ENCODE measurements around the gene GPR107. TPM values are rescaled to one million over a fixed set of nuclear protein-coding genes. Genes with fewer than 3 reads are reported as not detected.

GPR107 gene
- total RNA-seq, 1 experiment from 2014 or later: 33.2 TPM

GRCh38 chr9:130023144-130023787 is 30.4 kb upstream of the GPR107 start (continued):
- TF ChIP-seq ATF2 (CRISPR knock-in tag; IDR thresholded peaks at IDR 0.05; ENCODE audit: borderline replicate concordance, low read depth): no peak
- TF ChIP-seq CREB1 (CRISPR knock-in tag; IDR thresholded peaks at IDR 0.05): no peak
- no peak for TF ChIP-seq USF2 (CRISPR knock-in tag; IDR thresholded peaks at IDR 0.05)
- TF ChIP-seq ZNF425 (CRISPR knock-in tag; conservative IDR thresholded peaks at IDR 0.05): no peak

- Mint-ChIP-seq H3K36me3 (no peaks in the 10 kb centered on the region), H3K27ac (0 out of 2 replicates have a peak overlapping the region, but pooled peaks have one; percentile 28), H3K27me3 (ENCODE audit: low read depth) (no peaks in the 10 kb centered on the region), H3K4me1 (no peaks in the 10 kb centered on the region), H3K9me3 (no peaks in the 10 kb centered on the region), H3K4me3 (no peak overlapping the region)
- DNase-seq (ENCODE audit: low spot score) (no peak), ATAC-seq (no peak)
- ChIA-PET CTCF (no interaction called here), POLR2A (no interaction called here)
- TF ChIP-seq TEAD4 (CRISPR knock-in tag; IDR thresholded peaks at IDR 0.05) (no peak), ZSCAN18 (CRISPR knock-in tag; IDR thresholded peaks at IDR 0.05) (no peak), ZNF396 (CRISPR knock-in tag; IDR thresholded peaks at IDR 0.05; ENCODE audit: borderline replicate concordance) (no peak), JUN (CRISPR knock-in tag; IDR thresholded peaks at IDR 0.05) (no peak), SOX15 (CRISPR knock-in tag; IDR thresholded peaks at IDR 0.05) (no peak), NFATC4 (CRISPR knock-in tag; IDR thresholded peaks at IDR 0.05) (no peak), IRF1 (CRISPR knock-in tag; IDR thresholded peaks at IDR 0.05) (no peak), ZNF532 (CRISPR knock-in tag; IDR thresholded peaks at IDR 0.05; ENCODE audit: borderline replicate concordance) (no peak), ZNF425 (CRISPR knock-in tag; conservative IDR thresholded peaks at IDR 0.05) (no peak), NFYB (CRISPR knock-in tag; conservative IDR thresholded peaks at IDR 0.05; ENCODE audit: low read depth) (no peak)
These were observed 29.6 kb upstream of the GPR107 start for GRCh38 chr9:130023994-130024596.

Measured in WTC11 (cell line).